Measurements from ENCODE around the gene SERPINB5. TPM values are rescaled to one million over a fixed set of nuclear protein-coding genes. Genes with fewer than 3 reads are reported as not detected.

The SERPINB5 gene
- polyA plus RNA-seq, 3 donors, result 0.22 TPM; not detected in 2

Other genes starting within 250 kb of the SERPINB5 start
- 10 to 100 TPM in 2 of 3 donors, 1 to 10 TPM in 1; 1.2 to 16.2 (median 10.1) TPM for gene BCL2, start 157.2 kb upstream of the SERPINB5 start, polyA plus RNA-seq
- 10 to 100 TPM; 10.2 to 31.5 (median 19.1) TPM for gene KDSR, start 109.8 kb upstream of the SERPINB5 start, polyA plus RNA-seq
- gene VPS4B, start 54.5 kb upstream of the SERPINB5 start, polyA plus RNA-seq, result 10 to 100 TPM; 10.8 to 23.6 (median 17.5) TPM
- not detected for gene SERPINB12, start 65.4 kb downstream of the SERPINB5 start, polyA plus RNA-seq
- under 1 TPM in 1 of 3 donors, not detected in 2; 0.21 TPM for gene SERPINB13, start 110.4 kb downstream of the SERPINB5 start, polyA plus RNA-seq
- gene SERPINB4, start 167.3 kb downstream of the SERPINB5 start, polyA plus RNA-seq, result under 1 TPM in 1 of 3 donors, not detected in 2; 0.16 TPM
- 1 to 10 TPM in 1 of 3 donors, under 1 TPM in 1, not detected in 1; 0.08 to 1.1 TPM for gene SERPINB3, start 184.9 kb downstream of the SERPINB5 start, polyA plus RNA-seq
- not detected for gene SERPINB11, start 226.0 kb downstream of the SERPINB5 start, polyA plus RNA-seq

Measured in adipose tissue (tissue), 3 donors.